HG02981 (cell line): ENCODE results near the gene ATP8B1.
"Not testable (repeated sequence)": the region's sequence is repeated elsewhere in the genome, so short reads cannot be mapped to it uniquely, and the experiment has no call there.

Experiments used
- ATAC-seq: cut with Tn5 transposase; IDR thresholded peaks from one replicate; pipeline ENCODE4 v1.9.1; 2021; ENCODE audit warnings: mild to moderate bottlenecking, moderate library complexity; ENCODE audit not compliant: unreplicated experiment

The ATP8B1 gene

DNA sequence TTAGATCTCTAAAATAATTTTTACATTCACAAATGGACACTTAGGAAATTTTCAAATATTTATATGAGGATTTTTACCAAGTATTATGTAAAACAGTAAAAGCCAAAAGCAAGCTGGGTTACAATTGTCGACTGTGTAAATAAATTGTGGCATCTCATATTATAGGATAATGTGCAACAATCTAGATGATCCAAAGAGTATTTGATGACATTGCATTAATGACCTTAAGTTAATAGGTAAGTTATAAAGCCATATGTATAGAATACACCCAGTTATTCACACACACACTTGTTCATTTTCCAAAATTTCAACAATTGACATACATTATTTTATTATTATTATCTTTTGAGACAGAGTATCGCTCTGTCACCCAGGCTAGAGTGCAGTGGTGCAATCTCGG is 69.3 kb downstream of the ATP8B1 start:
- no peak for ATAC-seq

DNA sequence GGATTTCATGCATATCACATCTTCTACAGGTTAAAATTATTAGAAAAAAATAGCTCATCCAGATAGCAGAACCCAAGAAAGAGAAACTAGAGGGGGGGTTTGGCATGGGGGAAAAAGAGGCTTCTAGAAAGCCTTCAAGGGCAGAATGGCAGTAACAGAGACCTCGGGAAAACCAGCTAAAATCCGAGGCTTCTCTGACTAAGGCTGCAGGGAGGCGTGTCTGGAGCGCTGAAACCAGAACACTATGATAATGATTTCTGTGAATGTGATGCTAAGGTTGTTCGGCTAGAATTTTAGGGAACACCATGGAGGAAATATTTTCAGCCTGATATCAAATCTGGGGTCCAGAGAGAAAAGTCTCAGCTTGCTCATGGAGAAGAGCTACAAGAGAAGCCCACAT is 73.0 kb downstream of the ATP8B1 start:
- ATAC-seq = no peak

DNA sequence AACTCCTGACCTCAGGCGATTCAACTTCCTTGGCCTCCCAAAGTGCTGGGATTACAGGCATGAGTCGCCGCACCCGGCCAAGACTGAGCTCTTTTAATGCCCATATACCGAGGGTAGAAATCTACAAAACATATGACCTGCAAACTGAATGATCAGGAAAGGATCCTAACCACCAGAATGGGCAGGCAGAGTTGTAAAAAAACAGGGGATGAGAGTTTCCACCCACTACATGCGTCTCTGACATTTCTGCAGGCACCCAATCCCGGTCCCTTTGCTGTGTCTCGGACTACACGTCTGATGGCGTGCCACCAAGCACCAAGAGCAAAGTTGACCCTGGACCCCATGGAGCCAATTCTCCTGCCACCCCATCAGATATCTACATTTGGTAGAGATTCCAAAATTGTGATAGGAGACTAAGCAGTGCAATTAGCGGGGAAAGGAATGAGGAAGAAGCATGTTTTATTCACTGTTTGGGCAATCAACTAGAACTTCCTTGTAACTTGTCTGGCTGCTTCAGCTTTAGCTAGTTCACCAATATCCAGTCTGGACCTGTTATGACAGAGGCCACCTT is 74.1 kb downstream of the ATP8B1 start:
- no peak for ATAC-seq

DNA sequence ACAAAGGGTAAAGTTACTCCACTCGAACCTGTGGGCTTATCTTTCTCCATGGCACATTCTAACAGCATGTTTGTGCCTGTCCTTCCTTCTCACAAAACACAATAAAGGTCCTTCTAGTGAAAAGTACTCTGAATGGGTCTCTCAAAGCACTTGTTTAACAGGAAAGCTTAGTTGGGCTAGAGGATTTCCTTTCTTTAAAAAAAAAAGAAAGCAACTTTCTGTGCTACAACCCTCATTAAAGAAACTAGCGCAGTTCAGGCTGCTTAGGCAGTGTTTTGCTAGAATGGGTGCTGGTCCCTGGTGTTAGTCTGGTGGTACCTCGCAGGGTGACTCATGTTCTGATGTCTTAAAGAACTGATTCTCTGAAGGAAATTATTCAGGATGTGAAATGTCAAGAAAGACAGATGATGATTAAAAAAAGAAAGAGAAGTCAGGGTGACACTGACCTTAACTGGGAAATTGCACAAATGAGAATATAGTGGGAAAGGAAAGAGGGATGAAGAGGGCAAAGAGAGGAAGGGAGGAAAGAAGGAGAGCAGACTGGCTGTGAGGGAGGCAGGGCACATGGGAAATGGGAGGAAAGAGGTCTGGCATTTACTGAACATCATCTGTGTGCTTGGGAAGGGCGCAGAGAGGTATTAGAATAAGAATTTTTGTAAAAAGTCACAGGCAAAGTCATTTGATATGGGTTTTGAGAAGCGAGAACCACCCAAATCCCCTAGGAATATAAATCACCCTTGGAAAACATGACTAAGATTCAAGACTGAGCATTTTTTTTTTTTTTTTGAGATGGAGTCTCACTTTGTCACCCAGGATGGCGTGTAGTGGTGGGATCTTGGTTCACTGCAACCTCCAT is 74.9 kb downstream of the ATP8B1 start:
- ATAC-seq = no peak

DNA sequence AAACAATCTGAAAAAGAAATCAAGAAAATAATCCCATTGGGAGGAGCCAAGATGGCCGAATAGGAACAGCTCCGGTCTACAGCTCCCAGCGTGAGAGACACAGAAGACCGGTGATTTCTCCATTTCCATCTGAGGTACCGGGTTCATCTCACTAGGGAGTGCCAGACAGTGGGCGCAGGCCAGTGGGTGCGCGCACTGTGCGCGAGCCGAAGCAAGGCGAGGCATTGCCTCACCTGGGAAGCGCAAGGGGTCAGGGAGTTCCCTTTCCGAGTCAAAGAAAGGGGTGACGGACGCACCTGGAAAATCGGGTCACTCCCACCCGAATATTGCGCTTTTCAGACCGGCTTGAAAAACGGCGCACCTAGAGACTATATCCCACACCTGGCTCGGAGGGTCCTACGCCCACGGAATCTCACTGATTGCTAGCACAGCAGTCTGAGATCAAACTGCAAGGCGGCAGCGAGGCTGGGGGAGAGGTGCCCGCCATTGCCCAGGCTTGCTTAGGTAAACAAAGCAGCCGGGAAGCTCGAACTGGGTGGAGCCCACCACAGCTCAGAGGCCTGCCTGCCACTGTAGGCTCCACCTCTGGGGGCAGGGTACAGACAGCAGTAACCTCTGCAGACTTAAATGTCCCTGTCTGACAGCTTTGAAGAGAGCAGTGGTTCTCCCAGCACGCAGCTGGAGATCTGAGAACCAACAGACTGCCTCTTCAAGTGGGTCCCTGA is 83.7 kb downstream of the ATP8B1 start:
- ATAC-seq = not testable (repeated sequence)

DNA sequence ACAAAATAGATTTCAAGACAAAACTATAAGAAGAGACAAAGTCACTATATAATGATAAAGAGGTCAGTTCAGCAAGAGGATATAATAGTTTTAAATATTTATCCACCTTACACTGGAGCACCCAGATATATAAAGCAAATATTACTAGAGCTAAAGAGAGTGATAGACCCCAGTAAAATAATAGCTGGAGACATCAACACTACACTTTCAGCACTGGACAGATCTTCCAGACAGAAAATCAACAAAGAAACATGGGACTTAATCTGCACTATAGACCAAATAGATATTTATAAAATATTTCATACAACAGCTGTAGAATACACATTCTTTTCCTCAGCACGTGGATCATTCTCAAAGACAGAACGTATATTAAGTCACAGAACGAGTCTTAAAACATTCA is 86.6 kb downstream of the ATP8B1 start:
- ATAC-seq = no peak

DNA sequence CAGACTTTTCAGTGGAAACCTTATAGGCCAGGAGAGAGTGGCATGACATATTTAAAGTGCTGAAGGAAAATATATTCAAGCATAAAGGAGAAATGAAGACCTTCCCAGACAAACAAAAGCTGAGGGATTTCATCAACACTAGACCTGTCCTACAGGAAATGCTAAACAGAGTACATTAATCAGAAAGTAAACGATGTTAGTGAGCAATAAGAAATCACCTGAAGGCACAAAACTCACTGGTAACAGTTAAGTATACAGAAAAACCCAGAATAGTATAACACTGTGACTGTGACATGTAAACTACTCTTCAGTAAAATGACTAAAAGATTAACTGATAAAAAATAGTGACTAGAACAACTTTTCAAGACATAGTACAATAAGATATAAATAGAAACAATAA is 87.4 kb downstream of the ATP8B1 start:
- no peak for ATAC-seq

DNA sequence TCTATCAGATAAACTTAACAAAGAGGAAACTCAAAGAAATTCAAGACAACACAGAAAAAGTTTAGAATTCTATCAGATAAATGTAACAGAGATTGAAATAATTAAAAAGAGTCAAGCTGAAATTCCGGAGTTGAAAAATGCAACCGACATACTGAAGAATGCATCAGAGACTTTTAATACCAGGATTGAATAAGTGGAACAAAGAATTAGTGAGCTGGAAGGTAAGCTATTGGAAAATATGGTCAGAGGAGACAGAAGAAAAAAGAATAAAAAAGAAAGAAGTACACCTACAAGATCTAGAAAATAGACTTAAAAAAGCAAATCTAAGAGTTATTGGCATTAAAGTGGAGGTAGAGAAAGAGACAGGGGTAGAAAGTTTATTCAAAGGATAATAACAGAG is 88.0 kb downstream of the ATP8B1 start:
- no peak for ATAC-seq

DNA sequence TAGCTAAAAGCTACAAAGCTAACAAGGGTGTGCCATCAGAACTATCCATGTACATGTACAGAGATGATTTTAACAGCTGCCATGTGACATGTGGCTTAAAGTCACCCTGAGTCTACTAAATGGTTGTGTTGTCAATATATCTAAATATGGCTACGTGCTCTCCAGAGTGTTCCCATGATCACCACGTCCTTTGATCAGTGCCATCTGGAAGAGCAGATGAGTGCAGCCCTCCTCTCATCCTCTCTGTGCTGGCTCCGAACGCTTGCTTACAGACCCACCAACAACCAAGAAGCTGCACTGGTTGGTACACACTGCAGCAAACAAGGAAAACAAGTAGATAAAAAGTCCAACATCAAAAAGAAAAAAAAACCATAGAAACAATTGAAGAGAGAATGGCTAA is 92.9 kb downstream of the ATP8B1 start:
- no peak for ATAC-seq

DNA sequence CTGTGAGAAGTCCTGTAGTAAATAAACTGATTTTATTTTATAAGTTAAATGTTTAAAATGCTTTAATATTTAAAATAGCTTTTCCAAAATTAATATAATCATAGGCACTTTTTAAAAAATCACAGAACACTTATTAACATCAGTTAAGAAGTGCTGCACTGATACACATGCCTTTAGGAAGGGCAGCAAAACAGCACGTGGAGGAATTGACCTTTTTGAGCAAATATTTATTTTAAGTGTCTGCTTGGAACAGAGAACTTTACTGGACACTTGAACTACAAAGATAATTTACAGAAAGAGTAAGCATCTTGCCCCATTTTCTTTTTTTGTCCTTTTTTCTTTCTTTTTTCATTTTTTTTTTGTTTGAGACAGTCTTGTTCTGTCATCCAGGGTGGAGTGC is 93.8 kb downstream of the ATP8B1 start:
- no peak for ATAC-seq

DNA sequence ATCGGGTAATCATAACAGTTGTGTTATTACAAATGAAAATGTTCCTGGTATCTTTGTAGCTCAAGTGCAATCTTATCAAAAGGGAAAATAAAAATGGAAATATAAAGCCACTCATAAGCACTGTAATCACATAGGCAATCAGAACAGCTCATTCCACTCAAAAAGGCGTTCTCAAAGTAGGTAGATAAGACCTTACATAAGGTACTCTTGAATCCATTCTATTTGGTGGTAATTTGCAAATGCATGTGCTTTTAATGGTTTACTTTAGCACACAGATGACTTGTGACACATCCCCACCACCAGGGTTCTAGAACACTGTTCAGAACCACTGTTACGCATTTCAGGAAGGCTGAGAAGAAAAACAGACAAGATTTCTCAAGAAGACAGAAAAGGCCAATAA is 94.8 kb downstream of the ATP8B1 start:
- no peak for ATAC-seq

DNA sequence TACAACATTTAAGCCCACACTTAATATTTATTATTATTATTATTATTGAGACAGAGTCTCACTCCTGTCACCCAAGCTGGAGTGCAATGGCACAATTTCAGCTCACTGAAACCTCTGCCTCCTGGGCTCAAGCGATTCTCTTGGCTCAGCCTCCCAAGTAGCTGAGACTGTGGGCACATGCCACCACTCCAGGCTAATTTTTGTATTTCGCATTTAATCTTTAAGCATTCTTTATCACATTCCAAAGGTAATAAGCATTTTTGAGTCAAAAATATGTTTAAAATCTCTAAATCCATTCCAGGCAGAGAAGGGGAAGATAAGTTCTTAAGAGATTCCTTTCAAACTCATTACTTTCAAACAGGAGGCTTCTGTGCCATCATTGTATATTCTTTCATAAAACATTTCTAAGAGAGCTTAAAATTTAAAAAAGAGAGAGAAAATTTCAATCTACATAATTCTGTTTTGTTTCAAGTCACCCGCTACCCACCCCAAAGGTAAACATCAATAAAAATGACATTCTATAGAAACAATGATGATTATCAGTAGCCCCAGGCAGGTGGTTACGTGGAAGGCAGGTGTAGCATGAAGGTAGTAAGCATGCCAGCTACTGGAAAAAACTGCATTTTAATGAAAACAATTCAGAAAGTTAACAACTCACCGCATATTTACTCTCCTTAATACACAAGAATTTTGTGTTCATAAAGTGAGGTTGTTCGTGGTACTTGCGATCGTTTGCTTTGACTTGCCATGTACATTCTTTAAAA is 97.1 kb downstream of the ATP8B1 start:
- no peak for ATAC-seq

DNA sequence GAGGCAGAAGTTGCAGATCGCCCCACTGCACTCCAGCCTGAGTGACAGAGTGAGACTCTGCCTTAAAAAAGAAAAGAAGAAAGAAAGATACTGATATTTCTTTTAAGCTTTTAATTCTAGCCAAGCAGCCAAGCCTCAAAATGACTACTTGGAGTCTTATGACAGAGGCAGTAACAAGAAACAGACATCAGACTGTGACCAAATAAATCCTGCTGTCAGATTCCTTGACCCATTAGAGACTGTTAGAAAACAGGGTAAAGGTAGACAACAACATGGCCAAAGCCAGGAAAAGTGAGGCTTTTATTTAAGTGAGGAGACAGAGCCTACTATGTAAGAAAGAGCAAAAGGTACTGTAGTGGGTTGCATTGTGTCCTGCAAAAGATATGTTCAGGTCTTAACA is 98.1 kb downstream of the ATP8B1 start:
- no peak for ATAC-seq

DNA sequence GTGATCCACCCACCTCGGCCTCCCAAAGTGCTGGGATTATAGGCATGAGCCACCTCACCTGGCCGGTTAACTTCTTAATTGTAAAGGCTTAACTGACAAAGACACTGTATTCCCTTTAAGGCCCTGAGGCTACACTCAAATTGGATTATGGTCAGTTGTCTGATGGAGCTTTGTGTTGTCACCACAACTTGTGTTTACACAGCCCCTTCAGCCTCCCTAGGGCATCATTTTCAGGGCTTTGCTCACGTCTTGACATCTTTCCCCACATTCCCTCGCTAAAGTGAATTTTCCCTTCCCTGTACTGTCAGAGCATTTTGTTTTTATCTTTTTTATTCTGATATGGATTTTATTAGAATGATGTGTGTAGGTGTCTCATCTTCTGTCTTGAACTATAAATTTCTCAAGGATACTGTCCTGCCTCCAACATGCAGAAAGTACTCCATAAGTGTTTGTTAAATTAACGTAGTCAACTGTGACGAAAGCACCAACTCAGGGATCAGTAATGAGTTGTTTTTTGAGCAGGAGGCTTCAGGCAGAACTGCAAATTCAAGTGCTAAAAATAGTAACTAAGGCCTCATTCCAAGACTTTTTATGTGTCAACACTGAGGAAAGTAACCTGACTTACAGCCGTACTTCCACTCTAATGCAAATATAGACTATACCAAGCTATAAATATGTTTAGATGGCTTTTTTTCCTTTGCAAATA is 104.4 kb downstream of the ATP8B1 start:
- ATAC-seq = no peak

DNA sequence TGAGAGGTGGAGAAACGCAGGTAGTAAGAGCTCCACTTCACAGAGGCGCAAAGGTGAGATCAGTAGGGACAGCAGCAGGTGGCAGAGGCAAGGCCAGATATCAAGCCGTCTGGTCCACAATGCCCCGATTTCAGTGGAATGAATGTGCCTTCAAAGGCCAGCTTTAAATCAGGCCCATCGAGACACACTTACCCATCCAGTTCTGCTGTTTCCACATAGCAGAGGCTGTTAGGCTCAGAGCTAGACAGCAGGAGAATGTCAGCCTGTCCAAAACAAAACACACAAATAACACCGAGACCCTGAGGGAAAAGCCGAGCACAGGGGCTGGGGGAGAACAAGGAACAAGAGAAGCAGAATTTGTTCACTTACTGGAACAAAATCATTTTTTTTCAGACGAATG is 105.7 kb downstream of the ATP8B1 start:
- ATAC-seq = no peak

DNA sequence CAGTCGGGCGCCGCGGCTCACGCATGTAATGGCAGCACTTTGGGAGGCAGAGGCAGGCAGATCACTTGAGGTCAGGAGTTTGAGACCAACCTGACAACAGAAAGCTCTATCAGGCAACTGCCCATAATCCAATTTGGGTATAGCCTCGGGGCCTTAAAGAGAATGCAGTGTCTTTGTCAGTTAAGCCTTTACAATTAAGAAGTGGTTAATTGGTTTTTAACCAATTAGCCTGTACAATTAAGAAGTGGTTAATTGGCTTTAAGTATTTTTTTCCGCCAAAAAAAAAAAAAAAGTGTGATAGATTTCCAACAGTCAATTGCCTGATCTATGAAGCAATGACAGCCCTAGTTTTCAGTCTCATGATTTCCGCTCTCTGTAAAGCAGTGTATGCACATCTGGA is 106.8 kb downstream of the ATP8B1 start:
- ATAC-seq = no peak

DNA sequence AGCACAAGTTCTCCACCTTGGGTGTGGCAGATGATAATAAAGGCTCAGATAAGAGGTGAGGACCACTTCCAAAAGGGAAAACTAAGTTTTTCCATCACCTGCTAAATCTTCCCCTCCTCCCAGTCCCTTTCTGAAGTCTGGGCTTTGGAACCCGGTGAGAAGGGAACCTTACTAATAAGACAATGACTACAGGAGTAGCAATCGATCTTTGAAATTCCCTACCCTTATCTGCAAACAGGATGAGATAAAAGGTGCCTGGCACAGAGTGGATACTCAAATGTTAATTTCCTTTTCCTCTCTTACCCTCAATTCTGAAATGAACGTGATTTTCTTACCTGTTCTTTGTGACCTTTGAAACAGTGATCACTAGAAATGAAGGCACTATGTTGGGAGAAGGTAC is 111.8 kb downstream of the ATP8B1 start:
- ATAC-seq = no peak

DNA sequence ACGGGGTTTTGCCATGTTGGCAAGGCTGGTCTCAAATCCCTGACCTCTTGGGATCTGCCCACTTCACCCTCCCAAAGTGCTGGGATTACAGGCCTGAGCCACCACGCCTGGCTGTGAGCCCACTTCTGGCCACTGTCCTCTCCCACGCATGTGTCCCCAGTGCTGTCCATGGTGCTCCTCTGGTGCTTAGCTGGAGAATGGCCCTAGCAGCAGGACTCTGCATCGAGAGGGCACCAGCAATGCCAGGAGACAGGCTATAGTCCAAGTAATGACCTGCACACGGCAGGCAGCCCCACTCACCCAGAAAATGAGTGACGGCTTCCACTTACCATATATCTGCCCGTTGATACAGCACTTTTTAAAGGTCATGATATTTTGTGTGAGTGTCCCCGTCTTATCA is 115.1 kb downstream of the ATP8B1 start:
- ATAC-seq = no peak

DNA sequence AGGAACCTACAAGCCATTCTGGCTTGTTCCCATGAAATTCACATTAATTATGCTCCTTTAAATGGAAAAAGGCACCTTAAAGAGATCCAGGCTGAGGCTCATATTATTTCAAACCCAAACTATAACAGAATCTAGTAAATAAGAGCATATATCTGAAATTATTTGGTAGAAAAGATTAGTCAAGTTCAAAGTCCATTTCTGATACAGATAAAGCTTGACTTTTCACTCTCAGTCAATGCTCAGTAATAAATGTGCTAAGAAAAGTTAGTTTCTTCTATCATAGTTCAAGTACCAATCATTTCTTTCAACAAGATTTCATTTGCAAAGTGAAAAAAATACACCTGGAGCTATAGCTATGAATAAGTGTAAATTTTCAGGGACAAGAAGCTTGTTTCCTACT is 119.6 kb downstream of the ATP8B1 start:
- no peak for ATAC-seq

DNA sequence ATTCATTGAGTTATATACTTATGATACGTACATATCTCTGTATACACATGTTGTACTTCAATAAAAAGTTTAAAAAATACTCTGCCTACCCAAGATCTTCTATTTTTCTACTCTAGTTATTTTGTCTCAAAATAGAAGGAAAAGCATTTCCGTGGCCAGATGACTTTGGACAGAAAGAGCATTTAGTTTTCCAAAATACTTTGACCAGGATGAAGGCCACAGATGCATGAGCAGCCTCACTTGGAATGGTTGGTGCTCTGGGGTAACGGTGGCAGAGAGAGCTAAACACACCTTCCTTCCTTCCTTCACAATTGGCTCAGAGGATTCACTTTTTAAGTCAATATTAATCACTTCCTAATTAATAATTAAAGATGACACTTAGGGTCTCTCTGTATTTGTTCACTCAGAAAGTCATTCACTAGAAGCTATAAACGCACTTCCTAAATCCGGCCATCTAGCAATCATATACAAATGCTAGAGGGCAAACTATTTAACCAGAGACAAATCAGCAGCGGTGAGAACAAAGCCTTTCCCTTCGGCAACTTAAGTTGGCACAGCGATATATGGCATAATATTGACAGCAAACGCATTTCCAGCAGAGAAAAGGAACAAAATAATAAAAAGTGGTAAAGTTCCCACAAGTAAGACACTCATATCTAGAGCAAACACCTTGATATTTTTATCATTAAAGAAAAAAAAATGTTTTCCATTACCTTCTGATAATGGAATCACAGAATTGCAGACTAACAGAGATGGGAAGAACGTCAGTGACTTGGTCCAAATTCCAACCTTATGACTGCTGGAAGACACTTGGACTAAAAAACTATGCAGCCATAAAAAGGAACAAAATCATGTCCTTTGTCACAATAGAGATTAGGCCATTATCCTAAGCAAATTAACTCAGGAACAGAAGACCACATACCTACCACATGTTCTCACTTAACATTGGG is 125.6 kb downstream of the ATP8B1 start:
- ATAC-seq = no peak
